ENCODE data around the gene FNDC3B.
"Not testable (repeated sequence)": the region's sequence is repeated elsewhere in the genome, so short reads cannot be mapped to it uniquely, and the experiment has no call there.

The FNDC3B gene

GRCh38 chr3:172039436-172040077, at the start of gene FNDC3B:
Gene FNDC3B (plus strand): TSS chr3:172039578. CDS start chr3:172112480, 72,902 bp downstream.
- DNase-seq: peak; percentile 88

GRCh38 chr3:171990239-171990638, 49.1 kb upstream of the FNDC3B start:
- DNase-seq: not testable (repeated sequence)

GRCh38 chr3:171991166-171991565, 48.2 kb upstream of the FNDC3B start:
- DNase-seq: no peak

- DNase-seq: no peak
Observed at GRCh38 chr3:171994646-171995428, 44.5 kb upstream of the FNDC3B start.

GRCh38 chr3:171995486-171995885, 43.9 kb upstream of the FNDC3B start:
- no peak for DNase-seq

- no peak for DNase-seq
Observed at GRCh38 chr3:171996178-171996817, 43.1 kb upstream of the FNDC3B start.

GRCh38 chr3:171998731-171999130, 40.6 kb upstream of the FNDC3B start:
- DNase-seq: not testable (repeated sequence)

GRCh38 chr3:172001616-172002015, 37.8 kb upstream of the FNDC3B start:
- DNase-seq: not testable (repeated sequence)

- no peak for DNase-seq
Observed at GRCh38 chr3:172002512-172003078, 36.8 kb upstream of the FNDC3B start.

GRCh38 chr3:172003146-172003545, 36.2 kb upstream of the FNDC3B start:
- DNase-seq: no peak

GRCh38 chr3:172007065-172007370, 32.4 kb upstream of the FNDC3B start:
- DNase-seq: no peak

GRCh38 chr3:172009803-172010202, 29.6 kb upstream of the FNDC3B start:
- DNase-seq: no peak

- DNase-seq: no peak
Observed at GRCh38 chr3:172012775-172013174, 26.6 kb upstream of the FNDC3B start.

GRCh38 chr3:172014145-172014544, 25.2 kb upstream of the FNDC3B start:
- no peak for DNase-seq

GRCh38 chr3:172018364-172018763, 21.0 kb upstream of the FNDC3B start:
- no peak for DNase-seq

- no peak for DNase-seq
Observed at GRCh38 chr3:172020763-172021162, 18.6 kb upstream of the FNDC3B start.

- DNase-seq: no peak
Observed at GRCh38 chr3:172021164-172021563, 18.2 kb upstream of the FNDC3B start.

GRCh38 chr3:172021859-172022258, 17.5 kb upstream of the FNDC3B start:
- no peak for DNase-seq

GRCh38 chr3:172023915-172024314, 15.5 kb upstream of the FNDC3B start:
- no peak for DNase-seq

GRCh38 chr3:172024679-172025078, 14.7 kb upstream of the FNDC3B start:
- no peak for DNase-seq

GRCh38 chr3:172029425-172030098, 9.8 kb upstream of the FNDC3B start:
- no peak for DNase-seq

GRCh38 chr3:172030181-172030580, 9.2 kb upstream of the FNDC3B start:
- DNase-seq: no peak

- no peak for DNase-seq
Observed at GRCh38 chr3:172031996-172032395, 7.4 kb upstream of the FNDC3B start.

Measured in activated effector memory CD4-positive, alpha-beta T cell treated with Interleukin-2 at 50 U/mL for 16 hours (primary cell).